Astrocyte (in vitro differentiated cells and primary cell): Measurements from ENCODE around the gene MATN1. TPM values are rescaled to one million over a fixed set of nuclear protein-coding genes. Genes with fewer than 3 reads are reported as not detected.

Experiments used
- DNase-seq: peaks from one replicate; pipeline ENCODE4 v3.0.0-alpha.2; 2010; ENCODE audit warnings: low read depth
- FAIRE-seq: peaks from 2 replicates; lab custom pipeline; 2011; peaks lifted over from hg19 to GRCh38; lab: Jason Lieb, UNC
- H2AFZ ChIP-seq: 2 replicates; pipeline ENCODE4 v1.6.0; 2012; ENCODE audit warnings: low read depth, low read length, inconsistent platforms
- H3K27ac ChIP-seq: 2 replicates; pipeline ENCODE4 v1.5.1; 2011; ENCODE audit warnings: low read depth, low read length, inconsistent platforms
- H3K27me3 ChIP-seq: 2 replicates; pipeline ENCODE4 v1.6.0; 2011; ENCODE audit warnings: low read length, inconsistent platforms; ENCODE audit not compliant: insufficient read depth
- H3K36me3 ChIP-seq: 2 replicates; pipeline ENCODE4 v1.5.1; 2011; ENCODE audit warnings: low read length, inconsistent platforms; ENCODE audit not compliant: insufficient read depth
- H3K4me1 ChIP-seq: 2 replicates; pipeline ENCODE4 v1.5.1; 2011; ENCODE audit warnings: low read length, inconsistent platforms; ENCODE audit not compliant: insufficient read depth
- H3K4me2 ChIP-seq: 2 replicates; pipeline ENCODE4 v1.6.0; 2012; ENCODE audit warnings: low read length, inconsistent platforms
- H3K4me3 ChIP-seq: 2 replicates; pipeline ENCODE4 v1.5.1; 2011; ENCODE audit warnings: low read depth, mild to moderate bottlenecking, low read length, inconsistent platforms; ENCODE audit not compliant: insufficient read depth
- H3K79me2 ChIP-seq: 2 replicates; pipeline ENCODE4 v1.6.0; 2012; ENCODE audit warnings: mild to moderate bottlenecking, low read length, inconsistent platforms; ENCODE audit not compliant: insufficient read depth
- H3K9ac ChIP-seq: 2 replicates; pipeline ENCODE4 v1.6.0; 2012; ENCODE audit warnings: mild to moderate bottlenecking, low read length, inconsistent platforms
- H3K9me3 ChIP-seq: 2 replicates; pipeline ENCODE4 v1.5.1; 2012; ENCODE audit warnings: low read depth, mild to moderate bottlenecking, low read length, inconsistent platforms; ENCODE audit not compliant: insufficient read depth
- H4K20me1 ChIP-seq: 2 replicates; pipeline ENCODE4 v1.6.0; 2012; ENCODE audit warnings: low read length, inconsistent platforms; ENCODE audit not compliant: insufficient read depth
- H3K27ac Mint-ChIP-seq: one replicate; pipeline ENCODE4 v1.8.0; 2021; ENCODE audit warnings: mild to moderate bottlenecking, mixed read lengths; ENCODE audit not compliant: unreplicated experiment
- H3K27me3 Mint-ChIP-seq: one replicate; pipeline ENCODE4 v1.8.0; 2021; ENCODE audit warnings: low read depth, mixed read lengths; ENCODE audit not compliant: unreplicated experiment
- H3K36me3 Mint-ChIP-seq: one replicate; pipeline ENCODE4 v1.8.0; 2021; ENCODE audit warnings: low read depth, mixed read lengths; ENCODE audit not compliant: unreplicated experiment
- H3K4me1 Mint-ChIP-seq: one replicate; pipeline ENCODE4 v1.8.0; 2021; ENCODE audit warnings: low read depth, mixed read lengths; ENCODE audit not compliant: unreplicated experiment
- H3K4me3 Mint-ChIP-seq: one replicate; pipeline ENCODE4 v1.8.0; 2021; ENCODE audit warnings: mild to moderate bottlenecking, moderate library complexity, mixed read lengths; ENCODE audit not compliant: unreplicated experiment
- H3K9me3 Mint-ChIP-seq: one replicate; pipeline ENCODE4 v1.8.0; 2021; ENCODE audit warnings: mild to moderate bottlenecking, mixed read lengths; ENCODE audit not compliant: unreplicated experiment
- EZH2 ChIP-seq: IDR thresholded peaks from 2 replicates; pipeline ENCODE4 v1.6.1; 2012; ENCODE audit warnings: mild to moderate bottlenecking, low read length, inconsistent platforms; ENCODE audit not compliant: insufficient read depth
- total RNA-seq: library from RNA; stranded (reverse); gene quantifications from 2 replicates; pipeline ENCODE4 v1.2.1, GENCODE V29; 2021
- TF ChIP-seq, protein P1 (sequence below): IDR thresholded peaks from 2 replicates; pipeline ENCODE4 v1.5.1; 2011; ENCODE audit warnings: low read depth, mild to moderate bottlenecking, inconsistent platforms, low read length, moderate library complexity; ENCODE audit not compliant: insufficient read depth

Gene MATN1
- total RNA-seq, 1 donor from 2014 or later: 0.32 TPM

DNA sequence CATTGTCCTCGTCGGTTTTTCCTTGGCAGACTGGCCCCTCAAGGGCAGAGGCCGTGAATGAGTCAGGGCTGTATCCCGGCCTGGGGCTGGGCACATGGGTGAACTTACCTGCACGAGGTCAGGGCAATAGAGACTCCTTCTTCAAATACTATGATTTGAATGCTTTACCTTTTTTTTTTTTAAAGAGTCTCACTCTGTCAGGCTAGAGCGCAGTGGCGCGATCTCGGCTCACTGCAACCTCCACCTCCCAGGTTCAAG, 29.2 kb upstream of the MATN1 start:
- TF ChIP-seq, protein P1, sequence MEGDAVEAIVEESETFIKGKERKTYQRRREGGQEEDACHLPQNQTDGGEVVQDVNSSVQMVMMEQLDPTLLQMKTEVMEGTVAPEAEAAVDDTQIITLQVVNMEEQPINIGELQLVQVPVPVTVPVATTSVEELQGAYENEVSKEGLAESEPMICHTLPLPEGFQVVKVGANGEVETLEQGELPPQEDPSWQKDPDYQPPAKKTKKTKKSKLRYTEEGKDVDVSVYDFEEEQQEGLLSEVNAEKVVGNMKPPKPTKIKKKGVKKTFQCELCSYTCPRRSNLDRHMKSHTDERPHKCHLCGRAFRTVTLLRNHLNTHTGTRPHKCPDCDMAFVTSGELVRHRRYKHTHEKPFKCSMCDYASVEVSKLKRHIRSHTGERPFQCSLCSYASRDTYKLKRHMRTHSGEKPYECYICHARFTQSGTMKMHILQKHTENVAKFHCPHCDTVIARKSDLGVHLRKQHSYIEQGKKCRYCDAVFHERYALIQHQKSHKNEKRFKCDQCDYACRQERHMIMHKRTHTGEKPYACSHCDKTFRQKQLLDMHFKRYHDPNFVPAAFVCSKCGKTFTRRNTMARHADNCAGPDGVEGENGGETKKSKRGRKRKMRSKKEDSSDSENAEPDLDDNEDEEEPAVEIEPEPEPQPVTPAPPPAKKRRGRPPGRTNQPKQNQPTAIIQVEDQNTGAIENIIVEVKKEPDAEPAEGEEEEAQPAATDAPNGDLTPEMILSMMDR: no peak
- no peak for TF ChIP-seq EZH2
- Histone ChIP-seq H3K4me2 (no peak overlapping the region), H3K27ac (no peak overlapping the region), H4K20me1 (peaks cover 4% of the 10 kb centered on the region), H2AFZ (no peak overlapping the region), H3K27me3 (peaks cover 13% of the 10 kb centered on the region), H3K9me3 (no peaks in the 10 kb centered on the region), H3K9ac (no peak overlapping the region), H3K4me1 (peaks cover 20% of the 10 kb centered on the region), H3K4me3 (no peak overlapping the region), H3K79me2 (no peaks in the 10 kb centered on the region), H3K36me3 (no peaks in the 10 kb centered on the region)
- Mint-ChIP-seq H3K9me3 (no peaks in the 10 kb centered on the region), H3K4me1 (peaks cover 31% of the 10 kb centered on the region), H3K27ac (no peak overlapping the region), H3K4me3 (peak overlapping the region; percentile 62), H3K27me3 (peaks cover 14% of the 10 kb centered on the region), H3K36me3 (no peaks in the 10 kb centered on the region)
- no peak for FAIRE-seq
- DNase-seq: no peak

GRCh38 chr1:30751830-30752650, 28.7 kb upstream of the MATN1 start:
- no peak for FAIRE-seq

More at GRCh38 chr1:30751830-30752650, 28.7 kb upstream of the MATN1 start:
- Histone ChIP-seq H3K27me3 (peaks cover 13% of the 10 kb centered on the region), H3K4me2 (no peak overlapping the region), H3K4me1 (peaks cover 14% of the 10 kb centered on the region), H3K4me3 (no peak overlapping the region), H3K79me2 (no peaks in the 10 kb centered on the region), H4K20me1 (peaks cover 4% of the 10 kb centered on the region), H3K9ac (no peak overlapping the region), H3K36me3 (no peaks in the 10 kb centered on the region), H3K27ac (no peak overlapping the region), H2AFZ (no peak overlapping the region), H3K9me3 (no peaks in the 10 kb centered on the region)
- Mint-ChIP-seq H3K9me3 (no peaks in the 10 kb centered on the region), H3K27ac (no peak overlapping the region), H3K4me3 (peak overlapping the region; percentile 62), H3K27me3 (peaks cover 15% of the 10 kb centered on the region), H3K36me3 (no peaks in the 10 kb centered on the region), H3K4me1 (peaks cover 31% of the 10 kb centered on the region)
- no peak for TF ChIP-seq EZH2
- TF ChIP-seq, protein P1: no peak
- DNase-seq: no peak
